Smooth muscle cell (in vitro differentiated cells): ENCODE data around the gene FAM107A. TPM values are rescaled to one million over a fixed set of nuclear protein-coding genes. Genes with fewer than 3 reads are reported as not detected.

Source experiments
- DNase-seq: peaks from one replicate; lab custom pipeline; 2025; ENCODE audit not compliant: unreplicated experiment; lab: John Stamatoyannopoulos, UW
- H2AFZ ChIP-seq: fragments of 200-600 bp; sonication (generic); 2 replicates; pipeline ENCODE4 v1.6.0; 2016; ENCODE audit warnings: antibody characterized with exemption, low read depth, mild to moderate bottlenecking
- H3F3A ChIP-seq: fragments of 200-600 bp; sonication (generic); 2 replicates; pipeline ENCODE4 v1.6.0; 2017; ENCODE audit warnings: antibody characterized with exemption, low read depth
- H3K27ac ChIP-seq: fragments of 200-600 bp; sonication (generic); 2 replicates; pipeline ENCODE4 v1.5.1; 2016; ENCODE audit warnings: low read depth, mild to moderate bottlenecking
- H3K27me3 ChIP-seq: fragments of 200-600 bp; sonication (generic); 2 replicates; pipeline ENCODE4 v1.6.1; 2016; ENCODE audit warnings: low read depth, mild to moderate bottlenecking
- H3K36me3 ChIP-seq: fragments of 200-600 bp; sonication (generic); 2 replicates; pipeline ENCODE4 v1.5.1; 2016; ENCODE audit warnings: low read depth
- H3K4me1 ChIP-seq: fragments of 200-600 bp; sonication (generic); 2 replicates; pipeline ENCODE4 v1.5.1; 2016; ENCODE audit warnings: low read depth
- H3K4me2 ChIP-seq: fragments of 200-600 bp; sonication (generic); 2 replicates; pipeline ENCODE4 v1.6.0; 2016; ENCODE audit warnings: mild to moderate bottlenecking
- H3K4me3 ChIP-seq: fragments of 200-600 bp; sonication (generic); 2 replicates; pipeline ENCODE4 v1.5.1; 2016; ENCODE audit warnings: mild to moderate bottlenecking
- H3K79me2 ChIP-seq: fragments of 200-600 bp; sonication (generic); 2 replicates; pipeline ENCODE4 v1.6.0; 2016; ENCODE audit warnings: low read depth, mild to moderate bottlenecking
- H3K9ac ChIP-seq: fragments of 200-600 bp; sonication (generic); 2 replicates; pipeline ENCODE4 v1.6.0; 2016; ENCODE audit warnings: low read depth
- H3K9me3 ChIP-seq: fragments of 200-600 bp; sonication (generic); replicated peaks from 2 replicates; pipeline ENCODE4 v1.5.1; 2016; ENCODE audit warnings: low read depth
- H4K20me1 ChIP-seq: fragments of 200-600 bp; sonication (generic); 2 replicates; pipeline ENCODE4 v1.6.0; 2016; ENCODE audit warnings: low read depth
- WGBS: methylation state at CpG from one replicate; pipeline ENCODE4 v1.1.7; 2016; ENCODE audit warnings: low lambda C conversion rate; 5-methylcytosine and 5-hydroxymethylcytosine counted together
- polyA plus RNA-seq: library from polyadenylated mRNA; unstranded; fragments of >200 nt; fragmentation: Nextera tagmentation; extraction: Ambion mirVana; gene quantifications from 2 replicates; pipeline ENCODE4 v1.2.1, GENCODE V29; 2016
- total RNA-seq: library from RNA; depleted of rRNA; stranded (reverse); fragments of >200 nt; gene quantifications from 2 replicates; pipeline ENCODE4 v1.2.3, GENCODE V29; 2014
- TF ChIP-seq, protein P1 (sequence below): fragments of 200-600 bp; sonication (generic); IDR thresholded peaks from 2 replicates; pipeline ENCODE4 v1.5.1; 2017; ENCODE audit warnings: borderline replicate concordance, mild to moderate bottlenecking, antibody characterized with exemption; ENCODE audit not compliant: insufficient read depth, poor library complexity, severe bottlenecking

The FAM107A gene
- total and polyA plus RNA-seq, 2 experiments from 2014 or later: not detected

DNA sequence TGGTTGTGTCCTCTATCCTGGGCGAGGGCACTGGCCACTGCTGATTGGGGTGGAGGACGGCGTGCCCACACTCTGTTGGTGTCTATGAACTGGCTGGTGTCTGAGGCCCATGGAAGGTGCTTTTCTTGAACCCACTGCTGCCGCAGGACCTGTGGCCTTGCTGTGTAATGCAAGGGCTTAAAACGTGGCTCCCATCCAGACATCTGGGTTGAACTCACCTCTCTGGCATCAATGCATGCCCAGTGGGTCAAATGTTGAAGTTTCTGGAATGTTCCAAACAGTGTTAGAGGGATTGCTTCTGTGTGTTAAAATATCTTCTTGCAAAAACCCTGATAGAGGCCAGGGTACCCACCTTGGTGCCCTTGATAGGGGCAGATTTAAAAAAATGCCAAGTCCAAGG lies 46.8 kb upstream of the FAM107A start:
- Histone ChIP-seq H3K9me3 (no peaks in the 10 kb centered on the region), H3K4me3 (no peak overlapping the region), H3K4me1 (peaks cover 9% of the 10 kb centered on the region), H3K27me3 (no peaks in the 10 kb centered on the region), H3K36me3 (no peaks in the 10 kb centered on the region), H3K9ac (no peak overlapping the region), H3K79me2 (no peaks in the 10 kb centered on the region), H3F3A (no peaks in the 10 kb centered on the region), H3K27ac (no peak overlapping the region), H2AFZ (no peak overlapping the region), H4K20me1 (no peaks in the 10 kb centered on the region), H3K4me2 (no peak overlapping the region)
- WGBS: 90% methylated on average over 5 of the region's 5 CpGs
- DNase-seq: no peak
- TF ChIP-seq, protein P1, sequence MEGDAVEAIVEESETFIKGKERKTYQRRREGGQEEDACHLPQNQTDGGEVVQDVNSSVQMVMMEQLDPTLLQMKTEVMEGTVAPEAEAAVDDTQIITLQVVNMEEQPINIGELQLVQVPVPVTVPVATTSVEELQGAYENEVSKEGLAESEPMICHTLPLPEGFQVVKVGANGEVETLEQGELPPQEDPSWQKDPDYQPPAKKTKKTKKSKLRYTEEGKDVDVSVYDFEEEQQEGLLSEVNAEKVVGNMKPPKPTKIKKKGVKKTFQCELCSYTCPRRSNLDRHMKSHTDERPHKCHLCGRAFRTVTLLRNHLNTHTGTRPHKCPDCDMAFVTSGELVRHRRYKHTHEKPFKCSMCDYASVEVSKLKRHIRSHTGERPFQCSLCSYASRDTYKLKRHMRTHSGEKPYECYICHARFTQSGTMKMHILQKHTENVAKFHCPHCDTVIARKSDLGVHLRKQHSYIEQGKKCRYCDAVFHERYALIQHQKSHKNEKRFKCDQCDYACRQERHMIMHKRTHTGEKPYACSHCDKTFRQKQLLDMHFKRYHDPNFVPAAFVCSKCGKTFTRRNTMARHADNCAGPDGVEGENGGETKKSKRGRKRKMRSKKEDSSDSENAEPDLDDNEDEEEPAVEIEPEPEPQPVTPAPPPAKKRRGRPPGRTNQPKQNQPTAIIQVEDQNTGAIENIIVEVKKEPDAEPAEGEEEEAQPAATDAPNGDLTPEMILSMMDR: no peak

DNA sequence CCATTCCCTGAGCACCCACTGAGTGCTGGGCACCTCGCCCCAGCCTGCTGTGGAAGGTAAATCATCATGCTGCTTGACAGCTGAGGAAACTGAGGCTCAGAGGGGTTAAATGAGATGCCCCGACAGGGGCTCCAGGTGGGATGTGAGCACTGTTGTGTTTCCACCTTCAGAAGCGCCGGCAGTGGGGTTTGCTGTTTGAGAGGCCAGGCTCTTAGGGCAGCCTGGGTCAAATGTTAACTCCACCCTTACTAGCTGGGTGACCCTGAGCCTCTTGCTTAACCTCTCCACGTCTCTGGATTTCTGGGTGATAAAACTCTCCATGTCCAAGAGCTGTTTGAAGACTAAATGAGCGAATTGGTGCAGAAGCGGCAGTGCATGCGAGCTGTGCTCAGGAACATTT lies 46.3 kb upstream of the FAM107A start:
- no peaks in the 10 kb centered on the region for H3F3A ChIP-seq
- WGBS: 71% methylated on average over 8 of the region's 8 CpGs
- no peaks in the 10 kb centered on the region for H3K36me3 ChIP-seq
- H3K27ac ChIP-seq: no peak overlapping the region
- TF ChIP-seq, protein P1: no peak
- DNase-seq: no peak
- no peaks in the 10 kb centered on the region for H3K27me3 ChIP-seq
- no peaks in the 10 kb centered on the region for H3K79me2 ChIP-seq
- H3K4me3 ChIP-seq: no peak overlapping the region
- no peaks in the 10 kb centered on the region for H4K20me1 ChIP-seq
- no peak overlapping the region for H2AFZ ChIP-seq
- H3K9ac ChIP-seq: no peak overlapping the region
- no peaks in the 10 kb centered on the region for H3K9me3 ChIP-seq
- H3K4me1 ChIP-seq: peaks cover 9% of the 10 kb centered on the region
- H3K4me2 ChIP-seq: no peak overlapping the region

DNA sequence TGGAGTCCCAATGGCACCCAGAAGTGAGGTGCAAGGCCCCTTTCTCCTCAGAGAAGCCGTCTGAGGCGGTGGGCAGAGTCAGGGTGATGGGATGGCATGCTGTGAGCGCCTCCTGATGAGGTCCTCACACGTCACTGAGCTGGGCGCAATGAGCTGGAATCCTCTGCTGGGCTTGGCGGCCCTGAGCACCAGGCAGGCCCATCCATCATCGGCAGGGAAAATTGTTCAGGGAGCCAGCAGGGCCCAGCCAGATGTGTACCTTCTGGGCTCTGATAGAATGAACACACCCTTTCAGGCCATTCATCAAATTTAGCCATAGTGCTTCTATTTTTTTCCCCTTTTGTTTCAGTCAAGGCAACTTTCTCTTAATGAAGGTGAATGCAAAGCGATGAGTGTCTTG lies 45.7 kb upstream of the FAM107A start:
- no peak overlapping the region for H3K4me3 ChIP-seq
- no peak overlapping the region for H3K9ac ChIP-seq
- no peak for DNase-seq
- no peaks in the 10 kb centered on the region for H4K20me1 ChIP-seq
- no peak overlapping the region for H3K27ac ChIP-seq
- no peak overlapping the region for H3K4me2 ChIP-seq
- no peaks in the 10 kb centered on the region for H3K9me3 ChIP-seq
- H3K36me3 ChIP-seq: no peaks in the 10 kb centered on the region
- 97% methylated on average over 8 of the region's 8 CpGs for WGBS
- no peaks in the 10 kb centered on the region for H3K27me3 ChIP-seq
- H3K79me2 ChIP-seq: no peaks in the 10 kb centered on the region
- TF ChIP-seq, protein P1: no peak
- H3K4me1 ChIP-seq: peaks cover 10% of the 10 kb centered on the region
- no peaks in the 10 kb centered on the region for H3F3A ChIP-seq
- H2AFZ ChIP-seq: no peak overlapping the region

DNA sequence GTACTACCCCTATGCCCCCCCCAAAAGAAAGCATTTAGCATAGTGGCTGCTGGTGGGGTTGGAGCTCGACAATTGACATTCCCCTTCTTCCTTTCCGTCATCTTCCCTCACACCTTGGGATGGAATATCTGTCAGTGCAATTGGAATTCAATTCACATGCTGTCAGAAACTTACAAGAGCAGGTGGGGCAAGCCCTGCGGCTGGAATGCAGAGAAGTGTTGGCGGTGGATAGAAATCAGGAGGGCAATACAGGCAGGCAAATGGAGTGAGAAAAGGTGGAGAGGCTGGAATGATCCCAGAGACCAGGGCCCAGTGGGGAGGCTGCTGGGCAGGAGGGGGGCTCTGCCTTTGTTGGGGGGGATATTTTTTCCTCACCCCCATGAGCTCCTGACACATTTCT lies 45.2 kb upstream of the FAM107A start:
- WGBS: 94% methylated on average over 4 of the region's 4 CpGs
- no peak overlapping the region for H3K4me3 ChIP-seq
- H3K4me1 ChIP-seq: peaks cover 14% of the 10 kb centered on the region
- H3K36me3 ChIP-seq: no peaks in the 10 kb centered on the region
- H3K27ac ChIP-seq: no peak overlapping the region
- no peak overlapping the region for H2AFZ ChIP-seq
- H3K9me3 ChIP-seq: no peaks in the 10 kb centered on the region
- H3F3A ChIP-seq: no peaks in the 10 kb centered on the region
- no peak overlapping the region for H3K4me2 ChIP-seq
- TF ChIP-seq, protein P1: no peak
- H4K20me1 ChIP-seq: no peaks in the 10 kb centered on the region
- H3K9ac ChIP-seq: no peak overlapping the region
- no peaks in the 10 kb centered on the region for H3K27me3 ChIP-seq
- H3K79me2 ChIP-seq: no peaks in the 10 kb centered on the region
- no peak for DNase-seq
